ENCODE measurements around the gene CORO6. TPM values are rescaled to one million over a fixed set of nuclear protein-coding genes. Genes with fewer than 3 reads are reported as not detected.

The CORO6 gene
- total RNA-seq, 4 donors from 2014 or later, result 34.5 to 139 (median 83.1) TPM

DNA sequence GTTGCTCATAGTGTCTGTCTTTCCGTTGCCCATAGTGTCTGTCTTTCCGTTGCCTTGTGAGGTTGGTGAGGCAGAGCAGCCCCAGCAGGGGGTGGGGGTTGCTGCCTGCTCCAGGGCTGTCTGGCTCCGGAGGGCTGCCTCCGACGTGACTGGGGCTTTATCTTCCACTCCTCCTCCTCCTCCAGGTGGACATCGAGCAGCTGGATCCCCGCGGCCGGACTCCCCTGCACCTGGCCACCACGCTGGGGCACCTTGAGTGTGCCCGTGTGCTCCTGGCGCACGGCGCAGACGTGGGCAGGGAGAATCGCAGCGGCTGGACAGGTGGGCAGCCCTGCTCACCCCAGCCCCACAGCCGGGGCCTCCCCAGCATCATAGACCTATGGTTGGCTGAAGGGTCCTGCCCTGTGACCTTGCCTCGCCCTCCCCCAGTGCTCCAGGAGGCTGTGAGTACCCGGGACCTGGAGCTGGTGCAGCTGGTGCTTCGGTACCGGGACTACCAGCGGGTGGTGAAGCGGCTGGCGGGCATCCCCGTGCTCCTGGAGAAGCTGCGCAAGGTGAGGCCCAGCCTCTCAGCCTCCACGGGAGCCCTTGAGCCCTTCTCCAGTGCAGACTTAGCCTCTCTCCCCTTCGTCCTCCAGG is 15.0 kb downstream of the CORO6 start:
- Histone ChIP-seq H3K36me3 (peaks cover 0 to 34% (median 0%) of the 10 kb centered on the region in 3 donors), H3K27ac (no peak overlapping the region), H3K9me3 (no peaks in the 10 kb centered on the region), H3K4me1 (peaks cover 0 to 9% (median 0%) of the 10 kb centered on the region in 4 donors), H3K4me3 (no peak overlapping the region), H3K27me3 (no peaks in the 10 kb centered on the region)
- DNase-seq (ENCODE audit: low spot score in 2 of 2), result no peak
- 91 to 93% methylated on average over 26 to 28 of the region's 29 CpGs for WGBS, 2 donors
- TF ChIP-seq, protein P1, sequence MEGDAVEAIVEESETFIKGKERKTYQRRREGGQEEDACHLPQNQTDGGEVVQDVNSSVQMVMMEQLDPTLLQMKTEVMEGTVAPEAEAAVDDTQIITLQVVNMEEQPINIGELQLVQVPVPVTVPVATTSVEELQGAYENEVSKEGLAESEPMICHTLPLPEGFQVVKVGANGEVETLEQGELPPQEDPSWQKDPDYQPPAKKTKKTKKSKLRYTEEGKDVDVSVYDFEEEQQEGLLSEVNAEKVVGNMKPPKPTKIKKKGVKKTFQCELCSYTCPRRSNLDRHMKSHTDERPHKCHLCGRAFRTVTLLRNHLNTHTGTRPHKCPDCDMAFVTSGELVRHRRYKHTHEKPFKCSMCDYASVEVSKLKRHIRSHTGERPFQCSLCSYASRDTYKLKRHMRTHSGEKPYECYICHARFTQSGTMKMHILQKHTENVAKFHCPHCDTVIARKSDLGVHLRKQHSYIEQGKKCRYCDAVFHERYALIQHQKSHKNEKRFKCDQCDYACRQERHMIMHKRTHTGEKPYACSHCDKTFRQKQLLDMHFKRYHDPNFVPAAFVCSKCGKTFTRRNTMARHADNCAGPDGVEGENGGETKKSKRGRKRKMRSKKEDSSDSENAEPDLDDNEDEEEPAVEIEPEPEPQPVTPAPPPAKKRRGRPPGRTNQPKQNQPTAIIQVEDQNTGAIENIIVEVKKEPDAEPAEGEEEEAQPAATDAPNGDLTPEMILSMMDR (IDR thresholded peaks at IDR 0.05), result no peak
- TF ChIP-seq EP300 (IDR thresholded peaks at IDR 0.05) (no peak), POLR2A (IDR thresholded peaks at IDR 0.05) (no peak)

- peak overlapping the region in 1 of 4 donors; percentile 50 for H3K27ac ChIP-seq
- peaks cover 0 to 7% (median 0%) of the 10 kb centered on the region in 3 donors for H3K36me3 ChIP-seq
- no peak for DNase-seq (ENCODE audit: low spot score in 2 of 2)
- no peaks in the 10 kb centered on the region for H3K9me3 ChIP-seq
- no peak overlapping the region for H3K4me3 ChIP-seq
- peaks cover 0 to 12% (median 0%) of the 10 kb centered on the region in 4 donors for H3K4me1 ChIP-seq
- 77 to 85% methylated on average over 6 of the region's 6 CpGs for whole genome bisulfite sequencing, 2 donors
- no peaks in the 10 kb centered on the region for H3K27me3 ChIP-seq
- TF ChIP-seq, protein P1 (IDR thresholded peaks at IDR 0.05), result no peak
- TF ChIP-seq EP300 (IDR thresholded peaks at IDR 0.05) (no peak), POLR2A (IDR thresholded peaks at IDR 0.05) (no peak)
Measured at GRCh38 chr17:29603109-29603674, 19.5 kb downstream of the CORO6 start.

- no peak overlapping the region for H3K4me3 ChIP-seq
- DNase-seq (ENCODE audit: low spot score in 2 of 2), result no peak
- H3K9me3 ChIP-seq, result no peaks in the 10 kb centered on the region
- peak overlapping the region in 3 of 4 donors; percentile 23 to 66 (median 53) for H3K27ac ChIP-seq
- TF ChIP-seq EP300 (IDR thresholded peaks at IDR 0.05) (no peak), POLR2A (IDR thresholded peaks at IDR 0.05) (no peak)
- TF ChIP-seq, protein P1 (IDR thresholded peaks at IDR 0.05), result no peak
- WGBS, 2 donors, result 48 to 54% methylated on average over 13 of the region's 13 CpGs
- H3K27me3 ChIP-seq, result no peaks in the 10 kb centered on the region
- H3K4me1 ChIP-seq, result peaks cover 0 to 53% (median 29%) of the 10 kb centered on the region in 4 donors
- no peaks in the 10 kb centered on the region for H3K36me3 ChIP-seq
Measured at GRCh38 chr17:29597361-29598172, 25.1 kb downstream of the CORO6 start.

DNA sequence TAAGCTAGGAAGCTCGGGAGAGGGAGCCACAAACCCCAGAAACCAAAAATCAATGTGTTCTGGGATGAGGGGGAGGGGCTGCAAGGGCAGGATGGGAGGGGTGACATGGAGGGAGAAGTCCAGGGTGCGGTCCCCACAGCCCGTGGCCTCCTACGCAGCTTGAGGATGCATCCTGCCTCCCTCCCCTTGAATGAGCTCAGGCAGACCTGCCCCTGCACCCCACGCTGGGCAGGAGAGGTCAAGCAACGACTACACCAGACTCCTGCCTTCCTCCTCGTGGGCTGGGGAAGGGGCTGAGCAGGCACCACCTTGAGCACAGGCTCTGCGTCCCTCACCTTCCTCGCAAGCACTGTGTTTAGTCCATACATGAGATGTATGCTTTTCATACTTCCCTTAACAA is 25.9 kb downstream of the CORO6 start:
- TF ChIP-seq, protein P1 (IDR thresholded peaks at IDR 0.05), result no peak
- Histone ChIP-seq H3K36me3 (no peaks in the 10 kb centered on the region), H3K4me1 (peaks cover 0 to 61% (median 36%) of the 10 kb centered on the region in 4 donors), H3K27ac (peak overlapping the region in 3 of 4 donors; percentile 1 to 80 (median 53)), H3K9me3 (no peaks in the 10 kb centered on the region), H3K4me3 (no peak overlapping the region), H3K27me3 (no peaks in the 10 kb centered on the region)
- WGBS, 2 donors, result 39 to 57% methylated on average over 9 of the region's 9 CpGs
- DNase-seq (ENCODE audit: low spot score in 2 of 2), result no peak
